HPDE6-E6E7 (cell line): Measurements from ENCODE around the gene BMP5.
"Not testable (repeated sequence)": the region's sequence is repeated elsewhere in the genome, so short reads cannot be mapped to it uniquely, and the experiment has no call there.

Source experiments
- DNase-seq: peaks from one replicate; pipeline ENCODE4 v3.0.0; 2011; ENCODE audit warnings: missing footprints; ENCODE audit errors: extremely low spot score

BMP5 gene

DNA sequence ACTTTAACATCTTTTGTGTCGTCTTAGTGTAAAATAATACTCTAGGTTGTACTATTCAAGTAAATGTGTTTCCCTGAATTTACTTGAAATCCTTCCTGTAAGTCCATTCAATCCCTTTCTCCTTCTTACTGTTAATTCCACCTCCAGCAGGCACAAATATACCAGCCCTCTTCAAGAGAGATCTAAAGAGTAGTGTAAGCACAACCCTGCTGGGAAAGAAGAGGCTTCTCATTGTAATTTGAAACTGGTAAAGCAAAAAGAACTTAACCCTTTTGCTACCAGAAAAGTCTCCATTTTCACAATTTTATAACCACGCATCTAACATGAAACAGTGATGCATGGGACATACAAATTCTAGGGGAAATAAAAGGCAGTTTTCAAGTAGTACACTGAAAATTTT lies at the start of gene BMP5:
Gene BMP5 (minus strand): TSS at position 191 of the 400 bp plus-strand sequence. CDS start 725 bp downstream, outside the sequence.
- DNase-seq, result no peak

DNA sequence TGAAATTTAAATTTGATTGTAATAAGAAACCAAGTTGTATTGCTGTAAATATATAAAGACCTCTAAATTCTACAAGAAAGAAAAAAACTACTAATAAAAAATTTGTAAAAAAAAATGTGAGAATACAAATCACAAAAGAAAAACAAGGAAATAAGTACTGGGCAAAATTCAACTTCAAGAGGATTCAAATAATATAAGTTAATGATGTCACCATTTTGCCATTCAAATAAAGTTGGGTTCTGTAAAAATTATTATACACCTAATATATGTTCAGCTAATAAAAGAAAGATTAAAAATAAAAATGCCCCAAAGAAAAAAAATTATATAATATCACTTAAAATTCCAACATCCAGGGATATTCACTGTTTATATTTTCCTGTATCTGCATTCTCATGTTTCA lies 47.0 kb upstream of the BMP5 start:
- DNase-seq, result no peak

GRCh38 chr6:55919716-55920308 lies 44.4 kb upstream of the BMP5 start:
- no peak for DNase-seq

- no peak for DNase-seq
Measured at GRCh38 chr6:55918639-55919038, 43.2 kb upstream of the BMP5 start.

DNA sequence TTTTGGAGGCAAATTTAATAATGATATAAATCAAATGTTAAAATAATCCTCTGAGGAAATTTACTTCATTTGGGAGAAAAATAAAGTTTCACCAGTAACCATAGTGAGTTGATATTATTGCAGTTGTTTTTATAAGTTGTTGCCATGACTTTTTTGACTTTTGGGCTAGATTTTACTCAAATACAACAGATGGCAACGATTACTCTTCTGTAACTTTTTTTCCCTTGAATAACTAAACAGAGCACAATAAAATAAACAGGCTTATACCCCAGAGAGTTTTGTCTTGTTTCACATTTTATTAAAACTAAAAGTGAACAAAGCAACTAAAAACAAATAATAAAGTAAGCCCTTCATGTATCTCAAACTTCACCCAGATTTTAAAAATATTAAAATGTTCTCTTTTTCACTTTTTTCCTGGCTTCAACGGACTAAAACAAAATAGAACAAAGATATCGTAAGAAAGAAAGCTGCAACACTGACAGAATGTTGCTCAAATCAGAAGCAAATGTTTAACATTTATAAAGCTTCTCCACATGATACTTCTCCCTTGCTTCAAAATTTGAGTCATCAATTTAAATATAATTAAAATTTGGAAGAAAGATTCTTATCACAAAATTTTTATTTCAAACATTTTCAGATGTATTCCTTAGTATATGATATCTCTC lies 42.5 kb upstream of the BMP5 start:
- no peak for DNase-seq

DNA sequence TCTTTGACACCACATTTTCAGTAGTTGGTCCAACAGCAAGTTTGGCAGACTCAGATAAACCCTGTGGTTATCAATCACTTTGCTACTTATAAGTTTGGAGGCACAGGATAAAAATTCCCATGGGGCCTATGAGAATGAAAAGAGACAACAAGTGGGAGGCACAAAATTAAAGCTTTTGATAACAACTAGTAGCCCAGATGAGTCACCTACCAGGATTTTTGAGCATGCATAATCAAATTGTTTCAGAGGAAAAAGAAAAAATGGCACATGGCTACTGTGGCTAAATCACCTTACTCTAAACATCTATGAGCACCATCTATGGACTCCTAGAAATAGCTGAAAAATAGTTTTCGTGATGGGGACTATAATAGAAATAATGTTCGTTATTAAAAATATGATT lies 40.8 kb upstream of the BMP5 start:
- no peak for DNase-seq

DNA sequence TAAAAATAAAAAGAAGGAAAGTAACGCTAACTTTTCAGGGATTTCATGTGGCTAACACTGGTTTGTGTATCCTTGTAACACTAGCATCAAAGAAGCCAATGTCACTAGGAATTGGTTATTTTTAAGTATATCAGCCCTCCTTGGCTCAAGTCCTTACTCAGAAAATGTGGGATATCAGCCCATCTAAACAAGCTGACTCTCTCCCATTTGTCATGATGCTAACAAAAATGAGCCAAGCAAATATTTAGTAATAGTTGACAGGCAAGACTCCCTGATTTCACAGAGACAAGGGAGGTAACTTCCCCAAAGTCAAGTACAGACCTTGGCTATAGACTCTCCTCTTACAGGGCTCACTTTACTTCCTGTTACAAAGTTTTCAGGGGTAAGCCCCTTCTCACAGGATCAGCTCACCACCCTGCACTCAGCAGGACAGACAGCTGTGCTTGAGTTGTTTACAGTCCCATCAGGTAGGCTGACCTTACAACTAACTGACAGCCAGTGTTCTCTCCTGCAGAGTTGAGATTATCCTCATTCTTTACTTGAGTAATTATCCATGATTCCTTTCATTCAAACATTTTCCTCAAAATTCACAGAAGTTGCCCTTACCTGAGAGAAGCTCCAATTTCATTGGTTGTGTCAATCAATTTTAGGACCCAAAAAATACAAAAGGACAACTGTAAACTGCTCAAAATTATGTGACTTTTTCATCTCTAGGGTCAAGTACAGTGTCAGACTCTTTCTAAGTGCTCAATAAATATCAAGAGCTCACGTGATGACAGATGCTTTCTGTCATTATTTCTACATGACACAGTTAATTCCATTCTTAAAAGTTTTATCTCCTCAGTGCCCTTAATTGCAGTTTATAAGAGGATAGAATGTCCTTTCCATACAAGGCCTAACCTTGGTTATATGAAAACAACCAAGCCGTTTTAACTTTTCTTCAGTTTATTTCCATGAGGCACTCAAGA lies 38.1 kb upstream of the BMP5 start:
- no peak for DNase-seq

DNA sequence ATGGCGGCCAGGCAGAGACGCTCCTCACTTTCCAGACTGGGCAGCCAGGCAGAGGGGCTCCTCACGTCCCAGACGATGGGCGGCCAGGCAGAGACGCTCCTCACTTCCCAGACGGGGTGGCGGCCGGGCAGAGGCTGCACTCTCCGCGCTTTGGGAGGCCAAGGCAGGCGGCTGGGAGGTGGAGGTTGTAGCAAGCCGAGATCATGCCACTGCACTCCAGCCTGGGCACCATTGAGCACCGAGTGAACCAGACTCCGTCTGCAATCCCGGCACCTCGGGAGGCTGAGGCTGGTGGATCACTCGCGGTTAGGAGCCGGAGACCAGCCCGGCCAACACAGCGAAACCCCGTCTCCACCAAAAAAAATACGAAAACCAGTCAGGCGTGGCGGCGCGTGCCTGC lies 35.1 kb upstream of the BMP5 start:
- DNase-seq, result not testable (repeated sequence)

- DNase-seq, result not testable (repeated sequence)
Measured at GRCh38 chr6:55909911-55910310, 34.5 kb upstream of the BMP5 start.

DNA sequence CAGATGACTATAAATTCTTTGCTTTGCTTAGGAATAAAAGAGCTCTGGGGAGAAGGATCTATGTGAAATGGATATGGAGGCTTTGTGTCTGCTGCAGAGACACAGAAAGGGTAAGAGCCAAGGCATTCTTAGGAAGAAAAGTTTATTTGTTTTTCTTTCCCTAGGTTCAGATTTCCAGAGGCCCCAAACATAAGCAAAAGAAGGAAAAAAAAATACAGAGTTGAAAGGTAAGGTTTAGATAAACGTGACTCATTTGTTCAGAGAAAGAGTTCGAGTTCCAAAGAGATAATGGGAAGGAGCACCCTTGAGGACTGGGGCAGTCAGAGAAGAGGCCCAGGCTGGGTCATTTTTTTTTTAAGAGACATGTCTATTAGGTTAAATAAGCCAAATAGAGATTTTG lies 27.4 kb upstream of the BMP5 start:
- no peak for DNase-seq

DNA sequence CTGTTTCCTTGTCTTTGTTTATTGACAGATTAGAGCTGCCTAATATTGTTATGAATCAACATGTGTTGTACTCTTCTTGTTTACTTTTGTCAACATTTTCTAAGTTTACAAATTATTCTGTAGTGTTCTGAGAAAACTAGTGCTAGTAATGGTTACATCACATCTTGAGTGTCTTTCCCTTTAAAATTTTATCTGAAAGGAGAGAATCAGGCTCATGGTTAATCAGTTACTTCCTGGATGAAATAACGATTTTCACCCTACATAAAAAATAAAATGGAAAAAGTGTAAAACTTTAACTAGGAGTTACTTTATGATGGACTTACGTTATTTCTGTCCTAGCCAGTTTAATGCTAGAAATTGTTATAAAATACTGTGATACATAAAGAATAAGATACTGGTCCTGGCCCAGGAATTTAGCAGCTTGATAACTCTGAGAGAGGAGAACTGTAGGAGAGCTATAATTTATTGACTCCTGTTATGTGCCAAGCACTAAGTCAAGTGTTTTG lies 26.4 kb upstream of the BMP5 start:
- DNase-seq, result no peak

GRCh38 chr6:55898342-55898741 lies 23.0 kb upstream of the BMP5 start:
- DNase-seq, result no peak

- no peak for DNase-seq
Measured at GRCh38 chr6:55897346-55897745, 22.0 kb upstream of the BMP5 start.

DNA sequence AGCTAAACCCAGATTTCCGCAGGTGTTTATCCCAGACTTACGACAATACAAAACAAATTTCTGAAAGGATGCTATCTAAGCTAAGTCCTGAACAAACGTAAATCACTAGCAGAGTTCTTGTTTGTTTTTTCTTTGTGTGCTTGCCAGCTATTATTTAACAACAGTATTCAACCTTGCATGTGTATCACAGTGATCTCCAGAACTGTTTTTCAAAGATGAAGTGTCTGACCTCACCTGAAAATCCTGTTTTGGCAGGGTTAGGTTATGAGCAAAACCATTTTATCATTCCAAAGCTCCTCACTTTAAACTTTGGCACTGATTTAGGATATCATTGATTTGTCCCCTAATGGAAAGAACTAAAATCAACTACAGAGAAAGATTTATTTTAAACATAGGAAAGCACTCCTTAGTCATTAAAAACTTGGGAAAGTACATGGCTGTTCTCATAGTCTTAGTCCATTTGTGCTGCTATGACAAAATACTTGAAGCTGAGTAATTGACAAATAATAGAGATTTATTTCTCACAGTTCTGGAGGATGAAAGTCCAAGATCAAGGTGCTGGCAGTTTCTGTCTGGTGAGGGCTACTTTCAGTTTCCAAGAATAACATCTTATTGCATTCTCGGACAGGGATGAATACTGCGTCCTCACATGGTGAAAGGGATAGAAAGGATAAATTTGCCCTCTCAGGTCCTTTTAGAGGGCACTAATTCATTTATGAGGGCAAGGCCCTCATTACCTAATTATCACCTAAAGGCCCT lies 20.8 kb upstream of the BMP5 start:
- DNase-seq, result no peak

GRCh38 chr6:55892749-55893357 lies 17.5 kb upstream of the BMP5 start:
- no peak for DNase-seq

- no peak for DNase-seq
Measured at GRCh38 chr6:55888917-55889316, 13.5 kb upstream of the BMP5 start.

GRCh38 chr6:55886185-55886836 lies 10.9 kb upstream of the BMP5 start:
- no peak for DNase-seq

GRCh38 chr6:55882718-55883569 lies 7.6 kb upstream of the BMP5 start:
- no peak for DNase-seq

- DNase-seq, result no peak
Measured at GRCh38 chr6:55877283-55877682, 1.9 kb upstream of the BMP5 start.

DNA sequence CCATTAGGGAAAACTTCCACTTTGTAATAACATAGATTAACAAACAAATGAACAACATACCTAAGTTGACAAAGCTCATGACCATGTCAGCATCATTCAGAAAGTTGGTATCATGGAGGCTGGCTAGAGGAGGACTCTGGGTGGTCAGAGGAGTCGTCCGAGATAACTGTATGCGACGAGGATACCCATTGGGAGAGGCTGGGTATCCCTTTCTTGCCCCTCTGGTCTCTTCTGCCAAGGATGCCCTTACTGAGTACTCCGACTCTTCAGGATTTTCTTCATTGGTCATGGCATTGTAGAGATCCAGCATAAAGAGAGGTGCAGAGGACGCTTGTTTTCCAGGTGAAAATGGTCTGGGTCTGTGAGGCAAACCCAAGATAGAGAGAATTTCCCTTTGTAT lies 1.1 kb downstream of the BMP5 start:
- no peak for DNase-seq
